Measurements from ENCODE around the gene KANSL1. TPM values are rescaled to one million over a fixed set of nuclear protein-coding genes. Genes with fewer than 3 reads are reported as not detected.

The KANSL1 gene
- total and polyA plus RNA-seq, 9 of the 15 experiments (the other 6 are each of a cell fraction or from before 2014, with no cell fraction given): 3.6 to 55.4 (median 31.8) TPM

GRCh38 chr17:46194393-46195216, 1.4 kb upstream of the KANSL1 start (continued):
- no peak for TF ChIP-seq SNIP1 (IDR thresholded peaks at IDR 0.05; ENCODE audit: low read depth)
- TF ChIP-seq MAZ (CRISPR knock-in tag; conservative IDR thresholded peaks at IDR 0.05 in 1 of 2, IDR thresholded peaks at IDR 0.05 in 1 of 2): peak in 1 of 2 experiments; percentile 13; a peak in 1 of 4 replicates
- TF ChIP-seq KDM2B (CRISPR knock-in tag; IDR thresholded peaks at IDR 0.05): 0 out of 2 replicates have a peak, but pooled peaks have one; percentile 72
- TF ChIP-seq C11orf30 (IDR thresholded peaks at IDR 0.05; ENCODE audit: low read depth): 0 out of 2 replicates have a peak, but pooled peaks have one; percentile 18
- peak in 1 of 2 experiments; percentile 35; a peak in 1 of 3 replicates for TF ChIP-seq CBX3 (IDR thresholded peaks at IDR 0.05; ENCODE audit: borderline replicate concordance in 1 of 2, low read length in 2 of 2)
- TF ChIP-seq HEY1 (CRISPR knock-in tag; IDR thresholded peaks at IDR 0.05; ENCODE audit: borderline replicate concordance): peak; percentile 89; the same call in 1 of the 2 replicates
- TF ChIP-seq HLTF (IDR thresholded peaks at IDR 0.05): peak; percentile 38; the same call in 1 of the 2 replicates
- TF ChIP-seq, protein P1, sequence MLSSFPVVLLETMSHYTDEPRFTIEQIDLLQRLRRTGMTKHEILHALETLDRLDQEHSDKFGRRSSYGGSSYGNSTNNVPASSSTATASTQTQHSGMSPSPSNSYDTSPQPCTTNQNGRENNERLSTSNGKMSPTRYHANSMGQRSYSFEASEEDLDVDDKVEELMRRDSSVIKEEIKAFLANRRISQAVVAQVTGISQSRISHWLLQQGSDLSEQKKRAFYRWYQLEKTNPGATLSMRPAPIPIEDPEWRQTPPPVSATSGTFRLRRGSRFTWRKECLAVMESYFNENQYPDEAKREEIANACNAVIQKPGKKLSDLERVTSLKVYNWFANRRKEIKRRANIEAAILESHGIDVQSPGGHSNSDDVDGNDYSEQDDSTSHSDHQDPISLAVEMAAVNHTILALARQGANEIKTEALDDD (IDR thresholded peaks at IDR 0.05): peak; percentile 81
- TF ChIP-seq, protein P2, sequence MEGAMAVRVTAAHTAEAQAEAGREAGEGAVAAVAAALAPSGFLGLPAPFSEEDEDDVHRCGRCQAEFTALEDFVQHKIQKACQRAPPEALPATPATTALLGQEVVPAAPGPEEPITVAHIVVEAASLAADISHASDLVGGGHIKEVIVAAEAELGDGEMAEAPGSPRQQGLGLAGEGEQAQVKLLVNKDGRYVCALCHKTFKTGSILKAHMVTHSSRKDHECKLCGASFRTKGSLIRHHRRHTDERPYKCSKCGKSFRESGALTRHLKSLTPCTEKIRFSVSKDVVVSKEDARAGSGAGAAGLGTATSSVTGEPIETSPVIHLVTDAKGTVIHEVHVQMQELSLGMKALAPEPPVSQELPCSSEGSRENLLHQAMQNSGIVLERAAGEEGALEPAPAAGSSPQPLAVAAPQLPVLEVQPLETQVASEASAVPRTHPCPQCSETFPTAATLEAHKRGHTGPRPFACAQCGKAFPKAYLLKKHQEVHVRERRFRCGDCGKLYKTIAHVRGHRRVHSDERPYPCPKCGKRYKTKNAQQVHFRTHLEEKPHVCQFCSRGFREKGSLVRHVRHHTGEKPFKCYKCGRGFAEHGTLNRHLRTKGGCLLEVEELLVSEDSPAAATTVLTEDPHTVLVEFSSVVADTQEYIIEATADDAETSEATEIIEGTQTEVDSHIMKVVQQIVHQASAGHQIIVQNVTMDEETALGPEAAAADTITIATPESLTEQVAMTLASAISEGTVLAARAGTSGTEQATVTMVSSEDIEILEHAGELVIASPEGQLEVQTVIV (CRISPR knock-in tag; IDR thresholded peaks at IDR 0.05; ENCODE audit: borderline replicate concordance): 0 out of 2 replicates have a peak, but pooled peaks have one; percentile 21
- TF ChIP-seq RBM25 (IDR thresholded peaks at IDR 0.05; ENCODE audit: low read depth, low read length, severe bottlenecking): no peak
- no peak for TF ChIP-seq ETV6 (IDR thresholded peaks at IDR 0.05; ENCODE audit: borderline replicate concordance in 1 of 2, low read depth in 2 of 2, low read length in 1 of 2)
- TF ChIP-seq ETV6 (CRISPR knock-in tag; IDR thresholded peaks at IDR 0.05; ENCODE audit: borderline replicate concordance): no peak
- 0 out of 4 replicates have a peak, but pooled peaks of 1 of the 2 experiments have one; percentile 38 for TF ChIP-seq RCOR1 (IDR thresholded peaks at IDR 0.05; ENCODE audit: borderline replicate concordance in 1 of 2, low read depth in 2 of 2, low read length in 2 of 2)
- TF ChIP-seq ZNF699 (CRISPR knock-in tag; IDR thresholded peaks at IDR 0.05; ENCODE audit: insufficient replicate concordance): no peak
- peak; percentile 72; the same call in 1 of the 2 replicates for TF ChIP-seq ESRRB (CRISPR knock-in tag; IDR thresholded peaks at IDR 0.05; ENCODE audit: borderline replicate concordance)
- TF ChIP-seq, protein P3, sequence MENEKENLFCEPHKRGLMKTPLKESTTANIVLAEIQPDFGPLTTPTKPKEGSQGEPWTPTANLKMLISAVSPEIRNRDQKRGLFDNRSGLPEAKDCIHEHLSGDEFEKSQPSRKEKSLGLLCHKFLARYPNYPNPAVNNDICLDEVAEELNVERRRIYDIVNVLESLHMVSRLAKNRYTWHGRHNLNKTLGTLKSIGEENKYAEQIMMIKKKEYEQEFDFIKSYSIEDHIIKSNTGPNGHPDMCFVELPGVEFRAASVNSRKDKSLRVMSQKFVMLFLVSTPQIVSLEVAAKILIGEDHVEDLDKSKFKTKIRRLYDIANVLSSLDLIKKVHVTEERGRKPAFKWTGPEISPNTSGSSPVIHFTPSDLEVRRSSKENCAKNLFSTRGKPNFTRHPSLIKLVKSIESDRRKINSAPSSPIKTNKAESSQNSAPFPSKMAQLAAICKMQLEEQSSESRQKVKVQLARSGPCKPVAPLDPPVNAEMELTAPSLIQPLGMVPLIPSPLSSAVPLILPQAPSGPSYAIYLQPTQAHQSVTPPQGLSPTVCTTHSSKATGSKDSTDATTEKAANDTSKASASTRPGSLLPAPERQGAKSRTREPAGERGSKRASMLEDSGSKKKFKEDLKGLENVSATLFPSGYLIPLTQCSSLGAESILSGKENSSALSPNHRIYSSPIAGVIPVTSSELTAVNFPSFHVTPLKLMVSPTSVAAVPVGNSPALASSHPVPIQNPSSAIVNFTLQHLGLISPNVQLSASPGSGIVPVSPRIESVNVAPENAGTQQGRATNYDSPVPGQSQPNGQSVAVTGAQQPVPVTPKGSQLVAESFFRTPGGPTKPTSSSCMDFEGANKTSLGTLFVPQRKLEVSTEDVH (IDR thresholded peaks at IDR 0.05; ENCODE audit: low read depth, partially characterized antibody): peak; percentile 37
- TF ChIP-seq GTF2E2 (tag; IDR thresholded peaks at IDR 0.05): 0 out of 2 replicates have a peak, but pooled peaks have one; percentile 45
- TF ChIP-seq CREB1 (IDR thresholded peaks at IDR 0.05): no peak
- TF ChIP-seq CREB1 (CRISPR knock-in tag; IDR thresholded peaks at IDR 0.05): no peak; the same call in 1 of the 2 replicates
- no peak for TF ChIP-seq POU5F1 (IDR thresholded peaks at IDR 0.05; ENCODE audit: borderline replicate concordance, low read depth, low read length, partially characterized antibody)

Measured in K562 (cell line).